ENCODE data around the gene C2orf49. TPM values are rescaled to one million over a fixed set of nuclear protein-coding genes. Genes with fewer than 3 reads are reported as not detected.

The C2orf49 gene
- polyA plus RNA-seq: 38.0 and 43.4 TPM in 2 replicates

GRCh38 chr2:105337122-105338019 is at the start of gene C2orf49:
TSS of gene C2orf49 (plus strand) at chr2:105337540. CDS start at chr2:105337588, 48 bp downstream.

GRCh38 chr2:105329561-105330495 is 7.5 kb upstream of the C2orf49 start, which contains the start of gene TGFBRAP1:
TSS of gene TGFBRAP1 (minus strand) at chr2:105329735. CDS start at chr2:105308301, 21,434 bp downstream.

GRCh38 chr2:105398336-105399206 is 61.2 kb downstream of the C2orf49 start, which contains the start of gene FHL2:
TSS of gene FHL2 (minus strand) at chr2:105399051. CDS start at chr2:105386516, 12,535 bp downstream.

Other genes starting within 250 kb of the C2orf49 start
- gene GPR45, start 95.8 kb upstream of the C2orf49 start, polyA plus RNA-seq: not detected in 2 replicates
- 2.3 and 3.5 TPM in 2 replicates for gene TGFBRAP1, start 7.8 kb upstream of the C2orf49 start, polyA plus RNA-seq
- 25.2 TPM in 1 of 2 replicates, not detected in the other for gene FHL2, start 61.5 kb downstream of the C2orf49 start, polyA plus RNA-seq

Measured in Purkinje cell (primary cell).